Neural progenitor cell (in vitro differentiated cells): ENCODE data around the gene ANKRD39. TPM values are rescaled to one million over a fixed set of nuclear protein-coding genes. Genes with fewer than 3 reads are reported as not detected.

Experiments
- DNase-seq: peaks from one replicate; pipeline ENCODE4 v3.0.0-alpha.2; 2016; ENCODE audit warnings: low spot score
- H2AFZ ChIP-seq: fragments of 200-600 bp; sonication (generic); replicated peaks from 2 replicates; pipeline ENCODE4 v1.6.1; 2016; ENCODE audit warnings: antibody characterized with exemption
- H3F3A ChIP-seq: fragments of 200-600 bp; sonication (generic); 2 replicates; pipeline ENCODE4 v1.6.1; 2016; ENCODE audit warnings: antibody characterized with exemption, low read depth
- H3K27ac ChIP-seq: fragments of 200-600 bp; sonication (generic); 2 replicates; pipeline ENCODE4 v1.5.1; 2016; ENCODE audit warnings: mild to moderate bottlenecking
- H3K27me3 ChIP-seq: fragments of 200-600 bp; sonication (generic); 2 replicates; pipeline ENCODE4 v1.6.1; 2016; ENCODE audit warnings: mild to moderate bottlenecking, moderate library complexity
- H3K36me3 ChIP-seq: fragments of 200-600 bp; sonication (generic); 2 replicates; pipeline ENCODE4 v1.5.1; 2016
- H3K4me1 ChIP-seq: fragments of 200-600 bp; sonication (generic); 2 replicates; pipeline ENCODE4 v1.6.1; 2016; ENCODE audit warnings: mixed run types
- H3K4me2 ChIP-seq: fragments of 200-600 bp; sonication (generic); 2 replicates; pipeline ENCODE4 v1.6.1; 2016
- H3K4me3 ChIP-seq: fragments of 200-600 bp; sonication (generic); 2 replicates; pipeline ENCODE4 v1.5.1; 2016
- H3K79me2 ChIP-seq: fragments of 200-600 bp; sonication (generic); 2 replicates; pipeline ENCODE4 v1.6.1; 2016; ENCODE audit warnings: low read depth
- H3K9ac ChIP-seq: fragments of 200-600 bp; sonication (generic); 2 replicates; pipeline ENCODE4 v1.6.1; 2016
- H3K9me3 ChIP-seq: fragments of 200-600 bp; sonication (generic); 2 replicates; pipeline ENCODE4 v1.5.1; 2016; ENCODE audit warnings: low read depth
- H4K20me1 ChIP-seq: fragments of 200-600 bp; sonication (generic); 2 replicates; pipeline ENCODE4 v1.6.1; 2016; ENCODE audit warnings: low read depth
- H3K27ac Mint-ChIP-seq: 3 replicates; pipeline ENCODE4 v1.8.0; 2021; ENCODE audit warnings: mixed read lengths
- H3K27me3 Mint-ChIP-seq: 2 replicates; pipeline ENCODE4 v1.8.0; 2022; ENCODE audit warnings: low read depth, mild to moderate bottlenecking, inconsistent platforms, moderate library complexity, mixed read lengths; ENCODE audit not compliant: insufficient read depth
- H3K36me3 Mint-ChIP-seq: 3 replicates; pipeline ENCODE4 v1.8.0; 2021; ENCODE audit warnings: mixed read lengths
- H3K4me1 Mint-ChIP-seq: 3 replicates; pipeline ENCODE4 v1.8.0; 2021; ENCODE audit warnings: mixed read lengths
- H3K4me3 Mint-ChIP-seq: 3 replicates; pipeline ENCODE4 v1.8.0; 2021; ENCODE audit warnings: mild to moderate bottlenecking, moderate library complexity, mixed read lengths
- H3K9me3 Mint-ChIP-seq: 3 replicates; pipeline ENCODE4 v1.8.0; 2020; ENCODE audit warnings: mixed read lengths
- EZH2 ChIP-seq: fragments of 200-600 bp; sonication (generic); IDR thresholded peaks from 2 replicates; pipeline ENCODE4 v1.6.1; 2017; ENCODE audit warnings: antibody characterized with exemption, mild to moderate bottlenecking, moderate library complexity
- EZH2phosphoT487 ChIP-seq: fragments of 200-600 bp; sonication (generic); IDR thresholded peaks from 2 replicates; pipeline ENCODE4 v1.6.1; 2017; ENCODE audit warnings: antibody characterized with exemption
- total RNA-seq: library from RNA; depleted of rRNA; stranded (reverse); fragments of >200 nt; gene quantifications from 2 replicates; pipeline ENCODE4 v1.2.3, GENCODE V29; 2015; ENCODE audit warnings: low replicate concordance
- TF ChIP-seq, protein P1 (sequence below): fragments of 200-600 bp; sonication (generic); IDR thresholded peaks from 2 replicates; pipeline ENCODE4 v1.5.1; 2017; ENCODE audit warnings: antibody characterized with exemption, mild to moderate bottlenecking

Gene ANKRD39
- total RNA-seq, 1 donor from 2014 or later: 4.0 TPM

GRCh38 chr2:96860065-96861029, 2.5 kb upstream of the ANKRD39 start:
- DNase-seq: no peak
- Histone ChIP-seq H3K27me3 (no peaks in the 10 kb centered on the region), H2AFZ (no peak overlapping the region), H3K4me1 (peaks cover 10% of the 10 kb centered on the region), H3K4me3 (no peak overlapping the region), H3K36me3 (no peaks in the 10 kb centered on the region), H3K27ac (no peak overlapping the region), H4K20me1 (peaks cover 59% of the 10 kb centered on the region), H3K9me3 (no peaks in the 10 kb centered on the region), H3K9ac (no peak overlapping the region), H3K79me2 (peaks cover 30% of the 10 kb centered on the region), H3K4me2 (no peak overlapping the region), H3F3A (peaks cover 39% of the 10 kb centered on the region)
- peak overlapping the region; percentile 61 for H3K4me3 Mint-ChIP-seq
- H3K9me3 Mint-ChIP-seq: no peaks in the 10 kb centered on the region
- peaks cover 29% of the 10 kb centered on the region for H3K4me1 Mint-ChIP-seq
- H3K27me3 Mint-ChIP-seq: peaks cover 10% of the 10 kb centered on the region
- TF ChIP-seq EZH2phosphoT487 (no peak), EZH2 (no peak)
- TF ChIP-seq, protein P1, sequence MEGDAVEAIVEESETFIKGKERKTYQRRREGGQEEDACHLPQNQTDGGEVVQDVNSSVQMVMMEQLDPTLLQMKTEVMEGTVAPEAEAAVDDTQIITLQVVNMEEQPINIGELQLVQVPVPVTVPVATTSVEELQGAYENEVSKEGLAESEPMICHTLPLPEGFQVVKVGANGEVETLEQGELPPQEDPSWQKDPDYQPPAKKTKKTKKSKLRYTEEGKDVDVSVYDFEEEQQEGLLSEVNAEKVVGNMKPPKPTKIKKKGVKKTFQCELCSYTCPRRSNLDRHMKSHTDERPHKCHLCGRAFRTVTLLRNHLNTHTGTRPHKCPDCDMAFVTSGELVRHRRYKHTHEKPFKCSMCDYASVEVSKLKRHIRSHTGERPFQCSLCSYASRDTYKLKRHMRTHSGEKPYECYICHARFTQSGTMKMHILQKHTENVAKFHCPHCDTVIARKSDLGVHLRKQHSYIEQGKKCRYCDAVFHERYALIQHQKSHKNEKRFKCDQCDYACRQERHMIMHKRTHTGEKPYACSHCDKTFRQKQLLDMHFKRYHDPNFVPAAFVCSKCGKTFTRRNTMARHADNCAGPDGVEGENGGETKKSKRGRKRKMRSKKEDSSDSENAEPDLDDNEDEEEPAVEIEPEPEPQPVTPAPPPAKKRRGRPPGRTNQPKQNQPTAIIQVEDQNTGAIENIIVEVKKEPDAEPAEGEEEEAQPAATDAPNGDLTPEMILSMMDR: no peak
- H3K27ac Mint-ChIP-seq: no peak overlapping the region
- H3K36me3 Mint-ChIP-seq: peaks cover 12% of the 10 kb centered on the region

GRCh38 chr2:96859681-96860064, 1.9 kb upstream of the ANKRD39 start:
- peaks cover 32% of the 10 kb centered on the region for H3K4me1 Mint-ChIP-seq
- H3K9ac ChIP-seq: no peak overlapping the region

GRCh38 chr2:96859099-96859649, 1.4 kb upstream of the ANKRD39 start:
- H3K27ac ChIP-seq: no peak overlapping the region
- peak; percentile 37 for DNase-seq
- peak overlapping the region; percentile 54 for H3K4me3 ChIP-seq
- H2AFZ ChIP-seq: no peak overlapping the region
- H3K79me2 ChIP-seq: peaks cover 37% of the 10 kb centered on the region
- peaks cover 10% of the 10 kb centered on the region for H3K4me1 ChIP-seq
- H4K20me1 ChIP-seq: peaks cover 57% of the 10 kb centered on the region
- peaks cover 15% of the 10 kb centered on the region for H3K36me3 Mint-ChIP-seq
- H3K27me3 Mint-ChIP-seq: peaks cover 10% of the 10 kb centered on the region
- peak overlapping the region; percentile 85 for H3K4me2 ChIP-seq
- H3F3A ChIP-seq: peaks cover 39% of the 10 kb centered on the region
- TF ChIP-seq EZH2 (no peak), EZH2phosphoT487 (no peak)
- TF ChIP-seq, protein P1: no peak
- H3K27me3 ChIP-seq: no peaks in the 10 kb centered on the region
- no peak overlapping the region for H3K27ac Mint-ChIP-seq
- no peak overlapping the region for H3K9ac ChIP-seq
- no peaks in the 10 kb centered on the region for H3K9me3 Mint-ChIP-seq
- peaks cover 32% of the 10 kb centered on the region for H3K4me1 Mint-ChIP-seq
- H3K36me3 ChIP-seq: no peaks in the 10 kb centered on the region
- H3K4me3 Mint-ChIP-seq: peak overlapping the region; percentile 91
- H3K9me3 ChIP-seq: no peaks in the 10 kb centered on the region

More at GRCh38 chr2:96859681-96860064, 1.9 kb upstream of the ANKRD39 start:
- Histone ChIP-seq H3K4me1 (peaks cover 10% of the 10 kb centered on the region), H3K4me3 (no peak overlapping the region), H3K79me2 (peaks cover 37% of the 10 kb centered on the region), H3K27me3 (no peaks in the 10 kb centered on the region), H3K4me2 (no peak overlapping the region), H3F3A (peaks cover 39% of the 10 kb centered on the region), H2AFZ (no peak overlapping the region), H3K9me3 (no peaks in the 10 kb centered on the region), H3K36me3 (no peaks in the 10 kb centered on the region), H3K27ac (no peak overlapping the region), H4K20me1 (peaks cover 58% of the 10 kb centered on the region)
- Mint-ChIP-seq H3K4me3 (peak overlapping the region; percentile 91), H3K36me3 (peaks cover 15% of the 10 kb centered on the region), H3K27me3 (peaks cover 10% of the 10 kb centered on the region), H3K27ac (no peak overlapping the region), H3K9me3 (no peaks in the 10 kb centered on the region)
- TF ChIP-seq EZH2phosphoT487 (no peak), EZH2 (no peak)
- TF ChIP-seq, protein P1: no peak
- DNase-seq: no peak
